K562 (cell line): ENCODE results near the gene FAF2. TPM values are rescaled to one million over a fixed set of nuclear protein-coding genes. Genes with fewer than 3 reads are reported as not detected.

ENCODE experiments used
- ATF4 ChIP-seq: fragments of 450-650 bp; formaldehyde crosslinking; IDR thresholded peaks from 2 replicates; pipeline ENCODE4 v1.4.0; 2022; ENCODE audit warnings: mild to moderate bottlenecking, moderate library complexity
- BCL6 ChIP-seq: fragments of 250-450 bp; sonication (Bioruptor Pico); IDR thresholded peaks from 2 replicates; pipeline ENCODE4 v1.4.0; 2020
- CCAR2 ChIP-seq: fragments of 200-400 bp; formaldehyde crosslinking; IDR thresholded peaks from 2 replicates; pipeline ENCODE4 v1.6.1; 2017; ENCODE audit warnings: mild to moderate bottlenecking, low read depth, low read length
- DIDO1 ChIP-seq: fragments of 450-650 bp; IDR thresholded peaks from 2 replicates; pipeline ENCODE4 v1.6.1; 2016; ENCODE audit warnings: low read depth, missing biosample characterization, missing genetic modification characterization
- GABPB1 ChIP-seq: sonication (generic); formaldehyde crosslinking; IDR thresholded peaks from 2 replicates; pipeline ENCODE4 v1.8.0; 2022; ENCODE audit warnings: mild to moderate bottlenecking, missing genetic modification reagents
- GATAD2B ChIP-seq: fragments of 450-650 bp; IDR thresholded peaks from 2 replicates; pipeline ENCODE4 v1.6.1; 2017; ENCODE audit warnings: mild to moderate bottlenecking, borderline replicate concordance
- HNRNPLL ChIP-seq: fragments of 200-400 bp; formaldehyde crosslinking; IDR thresholded peaks from 2 replicates; pipeline ENCODE4 v1.6.1; 2017; ENCODE audit warnings: low read length, low read depth, mild to moderate bottlenecking; ENCODE audit not compliant: poor library complexity, severe bottlenecking
- HSF4 ChIP-seq: fragments of 250-450 bp; sonication (Bioruptor Pico); IDR thresholded peaks from 2 replicates; pipeline ENCODE4 v2.1.2; 2022; ENCODE audit warnings: mild to moderate bottlenecking, moderate library complexity, borderline replicate concordance
- PHB ChIP-seq: fragments of 250-450 bp; sonication (Bioruptor Pico); IDR thresholded peaks from 2 replicates; pipeline ENCODE4 v1.5.0; 2021
- POLR2H ChIP-seq: IDR thresholded peaks from 2 replicates; pipeline ENCODE4 v1.6.1; 2016; ENCODE audit warnings: missing genetic modification characterization, low read depth, mild to moderate bottlenecking, control low read depth, missing compliant biosample characterization, moderate library complexity
- RBFOX2 ChIP-seq: fragments of 200-400 bp; formaldehyde crosslinking; IDR thresholded peaks from 2 replicates; pipeline ENCODE4 v1.6.1; 2017; ENCODE audit warnings: low read depth, mild to moderate bottlenecking, low read length, moderate library complexity
- RBM15 ChIP-seq: fragments of 200-400 bp; formaldehyde crosslinking; IDR thresholded peaks from 2 replicates; pipeline ENCODE4 v1.6.1; 2018; ENCODE audit warnings: mild to moderate bottlenecking, low read length, moderate library complexity; ENCODE audit not compliant: insufficient read depth
- SFPQ ChIP-seq: fragments of 200-400 bp; formaldehyde crosslinking; IDR thresholded peaks from 2 replicates; pipeline ENCODE4 v1.6.1; 2017; ENCODE audit warnings: mild to moderate bottlenecking, low read depth, low read length, moderate library complexity
- SMAD2 ChIP-seq: fragments of 150-350 bp; IDR thresholded peaks from 2 replicates; pipeline ENCODE4 v1.6.1; 2014; ENCODE audit warnings: low read depth, mild to moderate bottlenecking, low read length
- SOX6 ChIP-seq: fragments of 450-650 bp; IDR thresholded peaks from 2 replicates; pipeline ENCODE4 v1.6.1; 2014; ENCODE audit warnings: mild to moderate bottlenecking
- SRSF3 ChIP-seq: fragments of 200-400 bp; formaldehyde crosslinking; IDR thresholded peaks from 2 replicates; pipeline ENCODE4 v1.6.1; 2016; ENCODE audit warnings: mild to moderate bottlenecking, low read length, moderate library complexity; ENCODE audit not compliant: insufficient read depth
- STAT5A ChIP-seq: IDR thresholded peaks from 2 replicates; pipeline ENCODE4 v1.6.1; 2012; ENCODE audit warnings: low read length, inconsistent platforms, borderline replicate concordance
- TAF7 ChIP-seq: fragments of 450-650 bp; IDR thresholded peaks from 2 replicates; pipeline ENCODE4 v1.6.1; 2016; ENCODE audit warnings: missing genetic modification characterization, missing compliant biosample characterization
- TCF3 ChIP-seq: sonication (generic); formaldehyde crosslinking; IDR thresholded peaks from 2 replicates; pipeline ENCODE4 v1.4.0; 2020; ENCODE audit warnings: mild to moderate bottlenecking, missing genetic modification reagents
- TEAD4 ChIP-seq, 2 experiments: sonication (generic) in 1 of 2; formaldehyde crosslinking in 1 of 2; IDR thresholded peaks; 2 replicates each; pipeline versions ENCODE4 v1.6.1 to v1.8.0; 2012 to 2022; ENCODE audit warnings: borderline replicate concordance in 1 of 2, inconsistent platforms in 1 of 2, low read length in 1 of 2, mild to moderate bottlenecking in 1 of 2, missing genetic modification reagents in 1 of 2
- ZBTB7A ChIP-seq: IDR thresholded peaks from 2 replicates; pipeline ENCODE4 v1.6.1; 2011; ENCODE audit warnings: low read depth, mild to moderate bottlenecking, low read length, moderate library complexity, borderline replicate concordance; ENCODE audit not compliant: control insufficient read depth
- ZC3H4 ChIP-seq: sonication (generic); formaldehyde crosslinking; IDR thresholded peaks from 2 replicates; pipeline ENCODE4 v1.9.0; 2021; ENCODE audit warnings: missing genetic modification reagents, borderline replicate concordance
- ZNF197 ChIP-seq: fragments of 200-800 bp; sonication (Bioruptor generic); IDR thresholded peaks from 2 replicates; pipeline ENCODE4 v1.6.1; 2016; ENCODE audit warnings: low read depth, missing genetic modification characterization, missing compliant biosample characterization
- ZNF384 ChIP-seq: IDR thresholded peaks from 2 replicates; pipeline ENCODE4 v1.6.1; 2012; ENCODE audit warnings: low read depth, low read length, improper control_type of control experiment
- polyA plus RNA-seq, 8 experiments: library from polyadenylated mRNA; depleted of rRNA in 4 of 8; stranded (reverse) in 5 of 8; unstranded in 3 of 8; fragments of >200 nt; fragmentation: Nextera tagmentation in 2 of 8; fragmentation: Illumina TruSeq in 1 of 8; extraction: Ambion mirVana in 2 of 8; extraction: Trizol in 1 of 8; gene quantifications; 2 replicates each; pipeline versions ENCODE4 v1.2.1 to v1.2.3, GENCODE V29; 2011 to 2014; ENCODE audit warnings: inconsistent platforms in 1 of 8, missing spikeins in 1 of 8
- total RNA-seq, 7 experiments: library from RNA; depleted of rRNA in 6 of 7; stranded (reverse); fragments of >200 nt in 6 of 7; fragmentation: Illumina TruSeq in 2 of 7; extraction: Trizol in 2 of 7; gene quantifications; 2 replicates each; pipeline versions ENCODE4 v1.2.1 to v1.2.3, GENCODE V29; 2011 to 2021; ENCODE audit warnings: low replicate concordance in 1 of 7
- TF ChIP-seq, protein P1 (sequence below): sonication (generic); formaldehyde crosslinking; IDR thresholded peaks from 2 replicates; pipeline ENCODE4 v1.8.0; 2022; ENCODE audit warnings: mild to moderate bottlenecking, missing genetic modification reagents

The FAF2 gene
- total and polyA plus RNA-seq, 9 of the 15 experiments (the other 6 are each of a cell fraction or from before 2014, with no cell fraction given) = 25.0 to 44.6 (median 36.1) TPM

DNA sequence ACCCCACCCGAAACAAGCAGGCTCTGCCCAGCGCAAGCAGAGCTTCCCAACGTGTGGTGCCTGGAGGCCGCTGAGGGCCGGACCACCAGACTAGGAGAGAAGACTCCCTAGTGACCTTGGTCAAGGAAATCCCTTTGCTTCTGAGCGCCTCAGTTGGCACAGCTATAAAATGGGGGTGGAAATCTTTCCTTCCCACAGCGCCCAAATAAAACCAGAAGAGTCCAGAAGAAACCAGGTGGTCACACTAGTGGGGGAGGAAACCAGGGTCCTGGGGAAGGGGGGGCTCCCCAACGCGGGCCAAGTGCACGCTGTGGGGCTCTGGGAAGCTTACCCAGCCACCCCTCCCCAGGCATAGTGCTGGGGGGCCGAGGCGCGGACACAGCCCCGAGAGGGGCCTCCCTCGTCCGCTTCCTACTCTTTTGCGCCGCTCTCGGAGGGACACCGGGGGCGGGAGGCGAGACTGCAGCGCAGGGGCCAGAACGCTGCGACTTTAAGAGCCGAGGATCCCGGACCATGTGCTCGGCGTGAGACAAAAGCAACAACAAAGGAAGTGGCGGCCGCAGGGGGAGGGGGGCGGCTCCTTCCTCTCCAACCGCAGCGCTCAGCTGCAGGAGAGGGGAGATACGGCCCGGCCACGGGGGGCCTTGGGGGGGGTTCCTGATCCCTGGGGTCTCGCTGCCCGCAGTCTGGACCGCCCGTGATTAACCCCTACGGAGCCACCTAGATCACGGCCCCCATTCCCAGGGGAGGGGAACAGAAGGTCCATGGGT is 88.1 kb downstream of the FAF2 start (continued):
- TF ChIP-seq PHB (CRISPR knock-in tag) (no peak), ZBTB7A (peak; percentile 79), SOX6 (peak; percentile 81), CCAR2 (no peak), SMAD2 (no peak), ATF4 (CRISPR knock-in tag) (no peak), RBM15 (no peak), GABPB1 (CRISPR knock-in tag) (no peak), STAT5A (no peak), RBFOX2 (peak; percentile 77), BCL6 (no peak), SRSF3 (no peak), ZNF197 (CRISPR knock-in tag) (no peak), POLR2H (tag) (no peak), TAF7 (tag) (no peak), SFPQ (no peak), TCF3 (no peak), TEAD4 (IDR thresholded peaks at IDR 0.05; ENCODE audit: low read length) (no peak), TEAD4 (CRISPR knock-in tag; IDR thresholded peaks at IDR 0.05; ENCODE audit: borderline replicate concordance) (no peak), GATAD2B (no peak), DIDO1 (tag) (no peak), HSF4 (no peak), ZC3H4 (CRISPR knock-in tag) (no peak), HNRNPLL (no peak), ZNF384 (no peak)
- TF ChIP-seq, protein P1, sequence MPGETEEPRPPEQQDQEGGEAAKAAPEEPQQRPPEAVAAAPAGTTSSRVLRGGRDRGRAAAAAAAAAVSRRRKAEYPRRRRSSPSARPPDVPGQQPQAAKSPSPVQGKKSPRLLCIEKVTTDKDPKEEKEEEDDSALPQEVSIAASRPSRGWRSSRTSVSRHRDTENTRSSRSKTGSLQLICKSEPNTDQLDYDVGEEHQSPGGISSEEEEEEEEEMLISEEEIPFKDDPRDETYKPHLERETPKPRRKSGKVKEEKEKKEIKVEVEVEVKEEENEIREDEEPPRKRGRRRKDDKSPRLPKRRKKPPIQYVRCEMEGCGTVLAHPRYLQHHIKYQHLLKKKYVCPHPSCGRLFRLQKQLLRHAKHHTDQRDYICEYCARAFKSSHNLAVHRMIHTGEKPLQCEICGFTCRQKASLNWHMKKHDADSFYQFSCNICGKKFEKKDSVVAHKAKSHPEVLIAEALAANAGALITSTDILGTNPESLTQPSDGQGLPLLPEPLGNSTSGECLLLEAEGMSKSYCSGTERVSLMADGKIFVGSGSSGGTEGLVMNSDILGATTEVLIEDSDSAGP (CRISPR knock-in tag) = peak; percentile 93
